Left forelimb (tissue), 1 donor: Measurements from ENCODE around the gene HOMEZ.
A peak's percentile ranks its signal among the peaks of the same experiment; 100 is the strongest.
"Not testable (repeated sequence)": the region's sequence is repeated elsewhere in the genome, so short reads cannot be mapped to it uniquely, and the experiment has no call there.

Experiments used
- DNase-seq: peaks from one replicate; pipeline ENCODE4 v3.0.0-alpha.2; 2018; ENCODE audit warnings: low spot score

Gene HOMEZ

DNA sequence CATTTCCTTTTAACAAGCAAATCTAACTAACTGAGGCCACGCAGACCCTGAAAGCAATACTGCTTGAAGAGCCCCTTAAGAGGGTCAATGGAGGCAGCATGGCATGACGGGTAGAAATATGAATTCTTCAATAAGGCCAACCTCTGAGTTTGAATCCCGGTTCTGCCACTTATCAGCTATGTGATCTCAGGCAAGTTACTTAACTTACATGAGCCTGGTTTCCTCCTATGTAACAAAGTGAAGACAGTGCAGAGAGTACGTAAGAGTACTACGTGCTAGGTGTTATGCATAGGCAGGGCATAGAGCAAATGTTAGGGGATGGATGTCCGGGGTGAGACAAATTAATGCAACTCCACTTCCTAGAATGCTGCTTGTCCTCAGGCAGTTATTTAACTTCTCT, 4.7 kb downstream of the HOMEZ start:
- no peak for DNase-seq

DNA sequence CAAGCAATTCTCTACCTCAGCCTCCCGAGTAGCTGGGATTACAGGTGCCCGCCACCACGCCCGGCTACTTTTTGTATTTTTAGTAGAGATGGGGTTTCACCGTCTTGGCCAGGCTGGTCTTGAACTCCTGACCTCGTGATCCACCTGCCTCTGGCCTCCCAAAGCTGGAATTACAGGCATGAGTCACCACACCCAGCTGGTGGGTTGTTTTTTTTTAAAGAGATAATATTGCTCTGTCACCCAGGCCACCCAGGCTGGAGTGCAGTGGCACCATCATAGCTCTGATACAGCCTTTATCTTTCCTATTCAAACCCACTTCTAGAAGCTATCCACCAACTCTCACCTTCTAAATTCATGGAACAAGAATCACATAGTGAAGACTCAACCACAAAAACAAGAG, 8.0 kb downstream of the HOMEZ start:
- DNase-seq: not testable (repeated sequence)

DNA sequence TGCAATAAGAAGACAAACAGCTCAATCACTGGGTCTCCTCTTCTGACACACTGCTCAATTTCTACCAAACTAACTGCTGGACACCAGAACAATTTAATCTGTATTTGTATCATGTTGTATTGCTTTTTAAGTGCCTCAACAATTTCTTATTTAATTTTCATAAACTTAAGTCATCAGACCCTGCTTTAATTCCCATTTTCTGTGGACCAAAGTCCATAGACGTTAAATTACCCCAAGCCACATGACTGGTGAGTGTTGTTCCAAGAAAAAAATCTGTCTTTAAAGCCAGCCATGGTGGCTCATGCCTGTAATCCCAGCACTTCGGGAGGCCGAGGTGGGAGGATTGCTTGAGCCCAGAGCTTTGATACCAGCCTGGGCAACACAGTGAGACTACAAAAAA, 8.7 kb downstream of the HOMEZ start:
- DNase-seq: no peak

DNA sequence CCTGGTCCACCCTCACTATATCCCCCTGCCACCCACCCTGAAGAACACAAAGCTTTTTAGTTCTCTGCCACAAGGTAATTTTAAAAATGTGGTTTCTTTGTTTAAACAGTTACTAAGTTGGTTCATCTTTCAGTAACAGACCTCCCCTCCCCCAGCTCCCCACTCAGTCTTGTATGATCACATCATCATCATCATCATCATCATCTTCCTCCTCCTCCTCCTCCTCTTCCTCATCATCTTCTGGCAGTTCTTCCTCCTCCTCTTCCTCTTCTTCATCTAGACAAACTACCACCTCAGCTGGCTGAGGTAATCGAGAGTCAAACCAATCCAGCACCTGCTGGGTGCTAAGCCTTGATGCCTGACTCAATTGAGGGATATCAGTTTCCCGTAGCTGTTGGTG, 10.5 kb downstream of the HOMEZ start:
- no peak for DNase-seq

DNA sequence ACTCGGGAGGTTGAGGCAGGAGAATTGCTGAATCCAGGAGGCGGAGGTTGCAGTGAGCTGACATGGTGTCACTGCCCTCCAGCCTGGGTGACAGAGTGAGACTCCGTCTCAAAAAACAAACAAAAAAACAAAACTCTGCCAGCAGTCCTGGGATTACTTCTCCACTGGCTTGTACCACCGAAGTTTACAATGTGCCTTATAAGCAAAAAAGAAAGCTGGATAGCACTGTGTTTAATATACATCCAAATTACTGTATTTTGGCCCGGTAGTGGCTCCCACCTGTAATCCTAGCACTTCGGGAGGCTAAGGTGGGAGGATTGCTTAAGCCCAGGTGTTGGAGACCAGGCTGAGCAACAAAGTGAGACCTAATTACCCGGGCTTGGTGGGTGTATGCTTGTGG, 16.7 kb downstream of the HOMEZ start:
- DNase-seq: no peak

DNA sequence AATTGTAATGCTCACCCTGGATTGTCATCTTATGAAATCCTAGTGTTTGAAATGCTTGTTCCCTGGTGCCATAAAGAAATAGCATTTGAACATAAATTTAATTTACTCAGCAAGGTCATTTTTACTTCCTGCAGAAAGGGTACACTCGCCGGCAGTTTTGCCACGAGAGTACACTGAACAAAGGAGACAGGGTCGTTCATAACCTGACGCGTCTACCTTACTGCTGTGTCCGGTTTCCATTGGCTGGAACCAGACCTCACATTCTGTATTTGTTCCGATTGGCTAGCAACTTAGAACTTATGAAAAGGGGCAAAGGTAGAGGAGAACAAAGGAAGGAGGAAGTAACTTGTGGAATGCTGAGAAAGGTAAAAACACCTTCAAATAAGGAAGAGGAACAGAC, 25.1 kb downstream of the HOMEZ start:
- not testable (repeated sequence) for DNase-seq

DNA sequence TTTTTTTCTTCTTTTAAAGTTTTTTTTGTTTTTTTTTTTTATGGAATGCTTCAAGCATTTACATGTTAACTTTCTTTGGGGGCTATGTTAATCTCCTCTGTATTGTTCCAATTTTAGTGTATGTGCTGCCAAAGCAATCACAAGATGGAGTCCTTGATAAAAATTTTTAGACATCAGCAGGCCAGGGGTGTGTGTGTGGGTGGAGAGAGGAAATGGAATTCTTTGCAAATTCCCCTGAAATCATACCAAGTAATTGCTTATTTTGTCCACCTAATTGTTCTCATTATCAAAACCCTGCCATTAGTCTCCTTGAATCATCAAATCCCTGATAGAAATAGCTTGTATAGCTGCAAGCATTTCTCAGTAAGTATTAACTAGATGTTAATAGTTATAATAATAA, 26.5 kb downstream of the HOMEZ start:
- no peak for DNase-seq

DNA sequence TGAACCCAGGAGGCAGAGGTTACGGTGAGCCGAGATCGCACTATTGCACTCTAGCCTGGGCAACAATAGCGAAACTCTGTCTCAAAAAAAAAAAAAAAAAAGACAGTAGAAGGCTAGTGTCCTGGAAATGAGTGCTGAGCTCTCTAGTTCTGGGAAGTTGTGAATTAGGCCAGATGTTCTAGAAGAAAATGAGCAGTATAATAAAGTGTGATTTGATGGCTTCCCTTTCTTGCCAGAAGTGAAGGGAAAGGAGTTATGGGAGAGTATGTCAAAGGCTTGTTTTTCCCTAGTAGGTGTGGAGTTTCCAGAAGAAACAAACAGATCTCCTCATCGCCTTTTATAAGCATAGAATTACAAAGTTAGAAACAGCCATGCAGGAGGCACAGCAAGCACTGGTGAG, 27.7 kb downstream of the HOMEZ start:
- DNase-seq: no peak

DNA sequence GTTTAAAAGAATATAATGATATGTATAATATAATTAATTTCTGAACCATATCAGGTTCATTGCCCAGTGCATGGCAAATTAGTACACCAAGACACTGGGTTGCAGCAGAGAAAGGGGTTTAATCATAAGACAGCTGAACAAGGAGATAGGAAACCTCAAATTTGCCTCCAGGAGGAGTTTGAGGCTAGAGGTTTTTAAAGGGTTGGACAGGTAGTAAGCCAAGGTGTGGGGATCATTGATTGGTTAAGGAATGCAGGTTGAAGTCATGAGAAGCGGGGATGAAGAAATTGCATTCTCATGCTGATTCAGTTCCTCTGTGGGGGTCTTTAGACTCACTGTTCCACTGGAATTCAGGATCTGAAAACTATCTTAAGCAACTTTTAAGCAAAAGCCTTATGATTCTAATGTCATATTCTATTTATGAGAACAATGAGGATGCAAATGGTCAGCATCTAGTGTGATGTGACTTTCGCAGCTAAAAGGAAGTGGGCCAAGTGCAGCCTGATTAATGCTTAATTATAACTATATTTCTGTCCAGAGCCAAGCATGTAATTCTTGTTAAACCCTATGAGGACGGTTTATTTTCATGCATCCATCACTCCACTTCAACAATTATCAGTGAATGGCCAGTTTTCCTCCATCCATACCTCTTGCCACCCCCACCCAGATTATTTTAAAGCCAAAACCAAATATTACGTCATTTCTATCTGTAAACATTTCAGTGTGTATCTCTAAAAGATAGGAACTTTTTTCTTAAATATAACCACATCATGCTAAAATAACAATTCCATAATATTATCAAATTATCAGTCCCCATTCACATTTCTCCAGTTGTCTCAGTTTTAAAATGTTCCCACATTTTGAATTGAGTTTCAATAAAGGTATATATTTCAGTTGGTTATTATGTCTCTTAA, 33.3 kb downstream of the HOMEZ start:
- no peak for DNase-seq

DNA sequence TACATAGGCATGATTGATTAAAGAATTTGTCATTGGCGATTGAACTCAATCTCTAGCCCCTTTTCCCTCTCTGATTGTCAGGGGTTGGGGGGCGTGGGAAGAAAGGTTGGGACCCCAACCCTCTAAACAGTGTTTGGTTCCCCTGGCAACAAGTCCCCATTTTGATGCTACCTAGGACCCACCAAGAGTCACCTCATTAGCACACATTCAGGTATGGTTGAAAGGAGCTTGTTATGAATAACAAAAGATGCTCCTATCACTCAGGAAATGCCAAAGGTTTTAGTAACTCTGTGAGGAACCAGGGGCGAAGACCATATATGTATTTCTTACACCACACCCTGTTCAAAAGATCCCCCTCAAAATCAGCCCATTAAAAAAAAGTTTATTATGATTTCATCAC, 33.9 kb downstream of the HOMEZ start:
- no peak for DNase-seq

DNA sequence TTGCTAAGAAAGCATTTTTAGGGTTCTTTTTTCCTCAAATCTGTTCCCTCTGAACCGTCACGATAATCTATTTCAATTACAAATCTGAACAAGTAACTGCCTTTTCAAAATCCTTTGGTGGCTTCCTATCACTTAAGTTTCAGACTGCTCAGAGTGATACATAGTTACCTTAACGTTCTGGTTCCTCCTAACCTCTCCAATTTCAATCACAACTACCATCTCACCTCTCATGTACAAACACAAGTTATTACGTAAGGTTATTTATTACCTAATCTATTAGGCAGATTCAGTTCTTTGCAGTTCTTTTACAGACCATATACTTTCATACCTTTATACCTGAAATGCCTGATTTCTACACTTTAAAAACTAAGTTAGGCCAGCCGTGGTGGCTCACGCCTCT, 36.1 kb downstream of the HOMEZ start:
- no peak for DNase-seq

DNA sequence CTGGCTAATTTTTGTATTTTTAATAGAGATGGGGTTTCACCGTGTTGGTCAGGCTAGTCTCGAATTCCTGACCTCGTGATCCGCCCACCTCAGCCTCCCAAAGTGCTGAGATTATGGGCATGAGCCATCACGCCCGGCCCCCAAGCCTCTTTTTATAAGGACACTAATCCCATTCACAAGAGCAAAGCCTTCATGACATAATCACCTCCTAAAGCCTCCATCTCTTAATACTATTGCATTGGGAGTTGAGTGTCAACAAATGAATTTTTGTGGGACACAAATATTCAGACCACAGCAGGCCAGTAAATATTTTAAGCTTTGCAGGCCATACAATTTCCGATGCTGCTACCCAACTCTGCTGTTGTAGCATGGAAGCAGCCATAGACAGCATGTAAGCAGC, 37.3 kb downstream of the HOMEZ start:
- DNase-seq: no peak

DNA sequence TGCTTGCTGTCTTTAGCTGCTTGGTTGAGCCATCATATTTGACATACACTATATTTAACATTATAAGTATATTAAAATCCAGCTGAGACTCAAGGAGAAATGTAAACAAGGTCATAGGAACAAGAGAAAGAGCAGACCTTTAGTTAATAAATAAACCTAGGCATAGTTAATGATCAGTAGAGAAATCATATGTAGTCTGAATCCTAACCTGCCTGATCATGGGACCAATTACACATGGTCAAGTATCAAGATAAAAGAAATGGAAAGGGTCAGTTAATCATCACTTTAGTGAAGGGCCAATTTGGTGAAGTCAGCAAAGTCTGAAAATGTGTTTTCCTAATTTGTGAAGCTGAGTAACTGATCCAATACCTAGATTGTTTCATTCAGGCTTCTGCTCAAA, 40.6 kb downstream of the HOMEZ start:
- DNase-seq: no peak

DNA sequence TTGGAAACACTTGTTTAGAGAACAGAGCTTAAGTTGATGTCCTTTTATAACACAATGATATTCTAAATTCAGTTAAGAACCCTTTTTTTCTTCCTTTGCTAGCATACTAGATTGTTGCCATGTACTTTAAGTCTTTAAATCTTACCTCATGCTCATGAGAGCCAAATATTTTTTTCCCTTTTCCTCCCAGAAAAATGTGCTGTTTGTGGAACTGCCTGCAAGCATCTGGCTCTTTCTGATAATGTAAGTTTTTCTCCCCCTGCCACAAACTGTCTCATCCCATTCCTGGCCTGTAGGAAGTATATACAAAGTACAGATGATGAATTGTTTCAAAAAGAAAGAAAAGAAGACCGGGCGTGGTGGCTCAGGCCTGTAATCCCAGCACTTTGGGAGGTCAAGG, 42.9 kb downstream of the HOMEZ start:
- no peak for DNase-seq

DNA sequence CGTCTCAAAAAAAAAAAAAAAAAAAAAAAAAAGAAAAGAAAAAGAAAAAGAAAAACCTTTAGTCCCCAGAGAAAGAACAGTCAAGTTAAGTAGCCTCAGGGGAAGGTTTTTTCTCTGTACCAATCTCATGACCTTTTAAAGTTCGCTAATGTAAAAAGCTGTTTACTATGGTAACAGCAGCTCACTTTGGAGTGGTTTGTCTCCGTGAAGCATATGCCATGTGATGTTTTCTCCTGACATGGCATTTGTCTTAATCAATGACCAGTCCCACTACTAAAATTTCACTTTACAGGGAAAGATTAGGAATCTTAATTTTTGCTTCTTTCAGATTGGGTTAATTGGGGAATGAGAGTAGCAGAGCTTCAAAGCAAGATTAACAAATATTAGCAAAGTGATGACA, 43.9 kb downstream of the HOMEZ start:
- no peak for DNase-seq

DNA sequence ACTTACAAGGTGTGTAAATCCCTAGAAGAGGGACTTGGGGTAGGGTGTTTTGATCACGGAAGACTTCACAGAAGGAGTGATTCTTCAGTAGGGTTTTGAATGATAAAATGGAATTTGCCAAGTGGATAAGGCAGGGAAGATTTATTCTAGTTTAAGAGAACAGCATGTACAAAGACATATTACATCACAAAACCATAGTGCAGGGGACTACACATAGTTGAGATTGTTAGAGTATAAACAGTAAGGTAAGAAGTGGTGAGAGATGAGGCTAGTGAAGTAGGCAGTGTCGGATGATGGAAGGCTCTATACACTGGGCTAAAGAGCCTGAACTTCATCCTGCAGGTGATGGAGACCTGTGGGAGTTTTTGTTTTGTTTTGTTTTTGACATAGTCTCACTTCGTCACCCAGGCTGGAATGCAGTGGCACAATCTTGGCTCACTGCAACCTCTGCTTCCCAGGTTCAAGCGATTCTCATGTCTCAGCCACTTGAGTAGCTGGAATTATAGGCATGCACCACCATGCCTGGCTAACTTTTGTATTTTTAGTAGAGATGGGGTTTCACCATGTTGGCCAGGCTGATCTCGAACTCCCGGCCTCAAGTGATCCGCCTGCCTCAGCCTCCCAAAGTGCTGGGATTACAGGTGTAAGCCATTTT, 44.7 kb downstream of the HOMEZ start:
- not testable (repeated sequence) for DNase-seq

DNA sequence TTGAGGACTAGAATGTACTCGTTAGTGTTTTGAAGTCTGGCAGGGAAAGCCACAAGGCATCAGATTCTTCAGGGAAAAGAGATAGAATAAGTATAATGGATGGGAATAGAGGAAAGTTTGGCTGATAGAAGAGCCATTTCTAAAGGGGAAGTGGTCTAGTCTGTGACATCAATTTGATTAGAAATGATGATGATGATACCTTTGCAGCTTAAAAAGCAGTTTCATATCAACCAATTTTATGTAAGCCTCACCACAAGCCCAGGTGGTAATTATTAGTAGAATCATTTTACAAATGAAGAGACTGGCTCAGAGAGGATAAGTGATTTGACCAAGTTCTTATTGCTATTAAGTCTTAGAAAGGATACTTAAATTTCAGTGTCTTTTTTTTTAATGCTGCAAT, 45.3 kb downstream of the HOMEZ start:
- DNase-seq: no peak

DNA sequence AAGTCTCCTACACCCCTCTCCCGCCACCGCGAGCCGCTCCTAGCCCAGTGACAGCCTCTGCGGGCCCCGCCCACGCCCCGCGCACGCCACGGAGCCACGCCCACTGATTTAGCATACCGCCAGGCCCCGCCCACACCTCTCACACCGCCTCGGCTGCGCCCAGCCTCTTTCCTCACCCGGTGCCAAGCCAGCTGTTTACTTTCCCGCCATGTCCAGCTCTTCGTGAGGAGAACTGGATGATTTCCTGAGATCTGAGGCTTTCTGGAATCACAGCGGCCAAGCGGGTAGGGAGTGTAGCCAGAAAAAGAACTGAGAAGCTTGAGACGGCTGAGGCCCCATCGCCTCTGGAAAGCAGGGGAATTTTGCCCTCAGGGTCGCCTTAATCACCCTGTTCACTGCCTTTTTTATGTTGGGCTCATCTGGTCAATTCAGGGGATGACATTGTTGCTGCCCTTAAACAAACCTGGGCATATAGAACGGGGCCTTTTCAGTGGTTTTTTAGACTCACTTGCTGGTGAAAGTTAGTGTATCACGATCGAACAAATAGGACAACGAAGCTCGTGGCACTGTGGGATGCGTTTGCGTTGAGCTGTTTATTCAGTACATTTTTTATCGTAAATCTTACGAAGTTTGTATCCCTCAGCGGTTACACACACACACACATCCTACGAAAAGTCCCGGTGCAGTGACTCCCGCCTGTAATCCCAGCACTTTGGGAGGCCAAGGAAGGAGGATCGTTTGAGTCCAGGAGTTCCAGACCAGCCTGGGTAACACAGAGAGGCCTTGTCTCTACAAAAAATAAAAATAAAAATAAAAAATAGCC, 47.9 kb downstream of the HOMEZ start, which contains the start of gene RNF212B:
Gene RNF212B (plus strand): TSS at position 165 of the 823 bp plus-strand sequence. CDS start 2,410 bp downstream, outside the sequence.
- DNase-seq: peak; percentile 91

DNA sequence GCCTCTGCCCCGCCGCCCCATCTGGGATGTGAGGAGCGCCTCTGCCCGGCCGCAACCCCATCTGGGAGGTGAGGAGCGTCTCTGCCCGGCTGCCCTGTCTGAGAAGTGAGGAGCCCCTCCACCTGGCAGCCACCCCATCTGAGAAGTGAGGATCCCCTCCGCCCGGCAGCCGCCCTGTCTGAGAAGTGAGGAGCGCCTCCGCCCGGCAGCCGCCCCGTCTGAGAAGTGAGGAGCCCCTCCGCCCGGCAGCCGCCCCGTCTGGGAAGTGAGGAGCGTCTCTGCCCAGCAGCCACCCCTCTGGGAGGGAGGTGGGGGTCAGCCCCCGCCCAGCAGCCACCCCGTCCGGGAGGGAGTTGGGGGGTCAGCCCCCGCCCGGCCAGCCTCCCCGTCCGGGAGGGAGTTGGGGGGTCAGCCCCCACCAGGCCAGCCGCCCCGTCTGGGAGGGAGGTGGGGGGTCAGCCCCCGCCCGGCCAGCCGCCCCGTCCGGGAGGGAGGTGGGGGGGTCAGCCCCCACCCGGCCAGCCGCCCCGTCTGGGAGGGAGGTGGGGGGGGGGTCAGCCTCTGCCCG, 53.6 kb downstream of the HOMEZ start:
- DNase-seq: not testable (repeated sequence)

DNA sequence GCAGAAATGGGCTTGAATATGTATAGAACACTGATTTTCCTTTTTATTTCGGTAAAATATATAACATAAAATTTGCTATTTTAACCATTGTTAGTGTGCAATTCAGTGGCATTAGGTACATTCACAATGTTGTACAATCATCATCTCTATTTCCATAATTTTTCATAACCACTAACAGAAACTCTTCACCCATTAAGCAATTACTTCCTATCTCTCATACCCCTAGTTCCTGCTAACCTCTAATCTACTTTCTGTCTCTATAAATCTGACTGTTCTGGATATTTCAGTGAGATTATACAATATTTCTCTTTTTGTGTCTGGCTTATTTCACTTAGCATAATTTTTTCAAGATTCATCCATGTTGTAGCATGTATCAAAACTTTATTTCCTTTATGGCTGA, 57.1 kb downstream of the HOMEZ start:
- DNase-seq: no peak

DNA sequence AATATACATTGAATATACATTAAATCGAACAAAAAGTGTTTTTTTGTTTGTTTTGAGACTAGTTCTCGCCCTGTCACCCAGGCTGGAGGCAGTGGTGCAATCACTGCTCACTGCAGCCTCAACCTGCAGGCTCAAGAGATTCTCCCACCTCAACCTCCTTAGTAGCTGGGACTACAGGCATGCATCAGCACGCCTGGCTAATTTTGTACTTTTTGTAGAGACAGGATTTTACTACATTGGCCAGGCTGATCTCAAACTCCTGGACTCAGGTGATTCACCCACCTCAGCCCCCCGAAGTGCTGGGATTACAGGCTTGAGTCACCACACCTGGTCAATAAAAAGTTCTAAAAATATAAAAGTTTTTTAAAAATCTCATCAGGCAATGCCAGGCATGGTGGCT, 58.4 kb downstream of the HOMEZ start:
- no peak for DNase-seq

DNA sequence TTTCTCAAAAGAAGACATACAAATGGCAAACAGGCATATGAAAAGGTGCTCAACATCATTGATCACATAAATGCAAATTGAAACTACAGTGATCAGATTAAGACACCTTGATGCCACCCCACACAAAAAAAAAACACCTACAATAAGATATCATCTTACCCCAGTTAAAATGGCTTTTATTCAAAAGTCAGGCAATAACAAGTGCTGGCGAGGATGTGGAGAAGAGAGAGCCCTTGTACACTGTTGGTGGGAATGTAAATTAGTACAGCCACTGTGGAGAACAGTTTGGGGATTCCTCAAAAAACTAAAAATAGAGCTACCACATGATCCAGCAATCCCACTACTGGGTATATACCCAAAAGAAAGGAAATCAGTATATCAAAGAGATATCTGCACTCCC, 61.0 kb downstream of the HOMEZ start:
- not testable (repeated sequence) for DNase-seq
